NCI-H2196 (cell line): ENCODE measurements around the gene SPATA45.

Experiments
- DNase-seq: peaks from one replicate; lab custom pipeline; 2025; ENCODE audit not compliant: unreplicated experiment; lab: John Stamatoyannopoulos, UW

The SPATA45 gene

DNA sequence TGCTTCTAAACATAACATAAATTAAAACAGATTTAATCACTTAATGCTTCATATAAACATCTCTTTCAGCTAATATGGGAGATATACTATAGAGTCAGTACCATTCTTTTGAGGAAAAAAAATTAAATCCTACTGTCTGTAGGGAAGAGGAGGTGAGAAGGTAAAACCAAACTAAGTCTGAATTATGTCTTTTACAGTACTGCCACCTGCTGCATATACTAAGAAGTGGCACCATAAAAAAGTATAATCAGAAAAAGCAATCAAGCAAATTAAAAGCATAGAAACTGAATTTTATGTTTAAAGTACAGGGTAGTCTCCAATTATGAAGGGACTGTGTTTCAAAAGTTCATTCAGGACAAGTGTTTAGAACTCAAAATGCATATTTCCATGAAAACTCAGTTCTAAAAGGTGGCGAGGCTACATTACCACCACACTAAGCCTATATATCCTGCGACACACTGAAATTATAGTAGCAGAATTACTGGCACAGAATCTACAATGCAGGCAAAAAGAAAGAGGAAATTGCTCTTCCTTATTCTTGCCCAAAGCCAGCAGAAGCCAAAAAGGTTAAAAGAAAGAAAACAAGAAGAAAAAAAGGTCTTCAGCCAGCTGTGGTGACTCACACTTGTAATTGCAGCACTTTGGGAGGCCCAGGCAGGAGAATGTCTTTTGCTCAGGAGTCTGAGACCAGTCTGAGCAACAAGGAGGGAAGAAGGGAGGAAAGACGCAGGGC, 64.9 kb downstream of the SPATA45 start:
- peak; percentile 16 for DNase-seq

- DNase-seq, result no peak
Observed at GRCh38 chr1:212781225-212781624, 66.2 kb downstream of the SPATA45 start.

DNA sequence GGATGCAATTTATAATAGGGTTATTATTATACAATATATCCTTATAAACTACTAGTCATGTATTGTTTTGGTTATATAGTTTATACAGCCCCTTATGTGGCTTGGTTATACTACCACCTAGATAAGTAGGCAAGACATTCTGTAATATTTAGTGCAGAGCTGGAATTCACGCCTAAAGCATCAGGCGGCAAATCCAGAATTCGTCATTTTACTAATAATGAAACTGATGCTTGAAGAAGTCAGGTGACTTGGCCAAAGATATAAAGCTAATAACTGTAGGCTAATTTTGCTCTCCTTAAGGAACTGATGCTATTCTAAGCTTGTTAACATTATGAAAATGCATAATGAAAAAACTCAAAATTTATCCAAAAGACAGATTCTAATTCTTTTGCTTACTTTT, 66.7 kb downstream of the SPATA45 start:
- DNase-seq, result no peak
